C4-2B (cell line): ENCODE results near the gene ARX.

ENCODE experiments used
- ZFX ChIP-seq: fragments of 450-650 bp; IDR thresholded peaks from 2 replicates; pipeline ENCODE4 v1.6.1; 2017
- TF ChIP-seq, protein P1 (sequence below): fragments of 450-650 bp; conservative IDR thresholded peaks from 2 replicates; pipeline ENCODE4 v1.5.1; 2017; ENCODE audit warnings: mild to moderate bottlenecking

DNA sequence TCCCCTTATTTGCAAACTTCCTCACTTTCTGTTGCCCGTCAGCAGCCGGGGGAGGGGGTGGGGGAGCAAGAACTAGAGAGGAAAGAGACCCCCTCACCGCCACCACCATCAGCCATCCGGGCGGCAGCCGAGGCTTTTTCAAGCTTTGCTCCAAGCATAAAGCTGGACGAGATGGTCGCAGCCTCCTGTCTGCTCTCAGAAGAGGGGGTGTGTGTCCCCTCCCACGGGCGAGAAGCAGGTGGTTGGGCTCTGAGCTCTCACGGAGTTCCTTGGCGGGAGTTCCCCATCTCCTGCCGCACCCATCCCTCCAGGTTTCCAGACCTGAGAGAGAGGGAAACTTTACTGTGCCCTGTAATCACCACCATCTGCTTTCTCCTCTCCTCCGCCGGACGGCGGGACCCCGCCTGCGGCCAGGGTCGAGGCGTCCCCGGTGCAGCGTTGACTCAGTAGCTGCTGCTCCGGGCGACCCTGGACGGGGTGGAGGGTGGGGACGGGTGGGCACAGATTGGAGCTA, 4.7 kb upstream of the ARX start:
- TF ChIP-seq, protein P1, sequence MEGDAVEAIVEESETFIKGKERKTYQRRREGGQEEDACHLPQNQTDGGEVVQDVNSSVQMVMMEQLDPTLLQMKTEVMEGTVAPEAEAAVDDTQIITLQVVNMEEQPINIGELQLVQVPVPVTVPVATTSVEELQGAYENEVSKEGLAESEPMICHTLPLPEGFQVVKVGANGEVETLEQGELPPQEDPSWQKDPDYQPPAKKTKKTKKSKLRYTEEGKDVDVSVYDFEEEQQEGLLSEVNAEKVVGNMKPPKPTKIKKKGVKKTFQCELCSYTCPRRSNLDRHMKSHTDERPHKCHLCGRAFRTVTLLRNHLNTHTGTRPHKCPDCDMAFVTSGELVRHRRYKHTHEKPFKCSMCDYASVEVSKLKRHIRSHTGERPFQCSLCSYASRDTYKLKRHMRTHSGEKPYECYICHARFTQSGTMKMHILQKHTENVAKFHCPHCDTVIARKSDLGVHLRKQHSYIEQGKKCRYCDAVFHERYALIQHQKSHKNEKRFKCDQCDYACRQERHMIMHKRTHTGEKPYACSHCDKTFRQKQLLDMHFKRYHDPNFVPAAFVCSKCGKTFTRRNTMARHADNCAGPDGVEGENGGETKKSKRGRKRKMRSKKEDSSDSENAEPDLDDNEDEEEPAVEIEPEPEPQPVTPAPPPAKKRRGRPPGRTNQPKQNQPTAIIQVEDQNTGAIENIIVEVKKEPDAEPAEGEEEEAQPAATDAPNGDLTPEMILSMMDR = no peak
- no peak for TF ChIP-seq ZFX
